Dedifferentiated amniotic fluid mesenchymal stem cell (primary cell): ENCODE measurements around the gene TPRN.

Experiments used
- DNase-seq: peaks from one replicate; pipeline ENCODE4 v3.0.0-alpha.2; 2016; ENCODE audit errors: extremely low spot score

TPRN gene

DNA sequence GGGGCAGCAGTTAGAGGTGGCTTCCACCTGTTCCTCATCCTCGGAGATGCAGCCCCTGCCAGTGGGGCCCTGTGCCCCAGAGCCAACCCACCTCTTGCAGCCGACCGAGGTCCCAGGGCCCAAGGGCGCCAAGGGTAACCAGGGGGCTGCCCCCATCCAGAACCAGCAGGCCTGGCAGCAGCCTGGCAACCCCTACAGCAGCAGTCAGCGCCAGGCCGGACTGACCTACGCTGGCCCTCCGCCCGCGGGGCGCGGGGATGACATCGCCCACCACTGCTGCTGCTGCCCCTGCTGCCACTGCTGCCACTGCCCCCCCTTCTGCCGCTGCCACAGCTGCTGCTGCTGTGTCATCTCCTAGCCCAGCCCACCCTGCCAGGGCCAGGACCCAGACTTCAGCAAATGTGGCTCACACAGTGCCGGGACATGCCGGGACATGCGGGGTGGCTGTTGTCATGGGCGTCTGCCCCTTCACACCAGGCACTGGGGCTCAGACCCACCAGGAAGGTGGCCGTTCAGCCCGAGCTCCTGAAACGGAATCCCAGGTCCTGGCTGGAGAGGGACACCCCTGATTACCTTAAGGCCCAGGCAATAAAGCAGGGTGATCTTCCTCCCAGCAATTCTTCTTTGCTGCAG, 25.3 kb upstream of the TPRN start:
- no peak for DNase-seq

DNA sequence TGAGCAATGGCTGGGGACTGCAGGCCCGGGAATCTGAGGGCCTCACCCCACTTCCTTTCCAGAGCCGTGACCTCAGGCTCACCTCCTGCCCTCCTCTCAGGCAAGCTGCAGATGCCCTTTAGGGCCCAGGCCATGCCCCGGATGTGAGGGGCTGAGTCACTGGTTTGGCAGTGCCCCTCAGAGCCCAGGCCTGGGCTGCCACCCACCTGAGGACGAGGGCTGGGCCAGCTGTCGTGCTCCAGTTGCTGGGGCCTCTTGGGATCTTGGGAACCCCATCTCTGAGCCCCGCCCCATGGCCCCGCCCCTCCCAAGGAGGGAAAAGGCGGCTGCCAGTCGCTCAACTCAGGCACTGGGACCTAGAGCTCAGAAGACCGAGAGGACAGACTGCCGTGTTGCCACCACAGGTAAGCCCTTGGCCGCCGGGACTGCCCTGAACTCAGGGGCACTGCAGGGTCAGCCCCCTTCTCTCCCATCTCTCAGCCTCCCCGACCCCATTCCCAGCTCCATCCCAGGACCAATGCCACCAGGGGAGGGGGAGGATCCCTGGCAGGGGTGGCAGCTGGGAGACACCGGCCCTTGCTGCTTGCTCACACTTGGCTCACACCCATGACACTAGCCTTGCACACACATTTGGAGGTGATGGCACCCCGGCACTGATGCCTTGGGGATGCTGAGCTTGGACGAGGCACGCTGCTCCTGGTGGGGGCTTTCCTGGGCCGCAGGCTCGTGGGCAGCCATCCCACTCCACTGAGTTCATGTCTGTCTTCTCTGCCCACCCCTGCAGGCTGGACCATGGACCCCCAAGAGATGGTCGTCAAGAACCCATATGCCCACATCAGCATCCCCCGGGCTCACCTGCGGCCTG, 24.5 kb upstream of the TPRN start, which contains the start of gene CYSRT1:
Gene CYSRT1, plus strand, starts transcription at position 345 of the 865 bp plus-strand sequence. Its CDS starts 448 bp downstream, at position 793.
- DNase-seq: no peak

DNA sequence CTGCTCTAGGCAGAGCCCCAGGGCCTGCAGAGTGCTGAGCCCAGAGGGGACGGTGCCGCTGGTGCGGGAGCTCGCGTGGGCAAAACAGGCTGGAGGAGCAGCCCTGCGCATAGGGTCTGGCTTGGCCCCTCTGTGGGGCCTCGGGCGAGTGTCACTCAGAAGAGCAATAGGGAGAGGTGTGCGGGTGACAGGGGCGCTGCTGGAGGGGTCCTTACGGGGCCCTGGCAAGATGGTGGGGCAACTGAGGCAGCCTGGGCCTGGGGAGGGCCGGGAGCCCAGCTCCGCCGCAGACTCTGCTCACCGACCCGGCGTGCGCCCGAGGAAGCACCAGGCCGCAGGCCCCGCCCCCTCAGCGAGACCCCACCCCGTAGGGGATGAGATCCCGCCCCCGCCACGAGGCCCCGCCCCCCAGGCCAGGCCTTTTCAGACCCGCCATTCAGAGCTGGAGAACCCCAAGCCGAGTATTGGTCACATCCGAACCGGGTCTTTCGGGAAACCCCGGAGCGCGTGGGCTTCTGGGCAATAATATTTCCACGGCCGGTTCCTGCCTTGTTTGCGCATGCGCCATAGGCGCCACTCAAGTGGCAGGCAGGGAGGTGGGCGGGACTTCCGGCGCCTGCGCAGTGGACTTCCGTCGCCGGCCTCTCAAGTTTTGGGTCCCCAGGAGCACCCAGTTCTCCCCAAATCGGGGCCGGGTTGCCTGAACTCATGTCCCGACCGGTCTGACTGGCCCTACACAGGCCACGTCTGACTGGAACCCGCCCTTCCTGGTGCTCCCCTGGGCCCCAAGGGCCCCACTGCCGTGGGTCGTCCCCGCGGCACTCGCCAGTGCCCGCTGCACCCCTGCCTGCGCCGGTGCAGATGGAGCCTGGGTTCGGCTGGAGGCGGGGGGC, 22.8 kb upstream of the TPRN start:
- peak; percentile 99 for DNase-seq

DNA sequence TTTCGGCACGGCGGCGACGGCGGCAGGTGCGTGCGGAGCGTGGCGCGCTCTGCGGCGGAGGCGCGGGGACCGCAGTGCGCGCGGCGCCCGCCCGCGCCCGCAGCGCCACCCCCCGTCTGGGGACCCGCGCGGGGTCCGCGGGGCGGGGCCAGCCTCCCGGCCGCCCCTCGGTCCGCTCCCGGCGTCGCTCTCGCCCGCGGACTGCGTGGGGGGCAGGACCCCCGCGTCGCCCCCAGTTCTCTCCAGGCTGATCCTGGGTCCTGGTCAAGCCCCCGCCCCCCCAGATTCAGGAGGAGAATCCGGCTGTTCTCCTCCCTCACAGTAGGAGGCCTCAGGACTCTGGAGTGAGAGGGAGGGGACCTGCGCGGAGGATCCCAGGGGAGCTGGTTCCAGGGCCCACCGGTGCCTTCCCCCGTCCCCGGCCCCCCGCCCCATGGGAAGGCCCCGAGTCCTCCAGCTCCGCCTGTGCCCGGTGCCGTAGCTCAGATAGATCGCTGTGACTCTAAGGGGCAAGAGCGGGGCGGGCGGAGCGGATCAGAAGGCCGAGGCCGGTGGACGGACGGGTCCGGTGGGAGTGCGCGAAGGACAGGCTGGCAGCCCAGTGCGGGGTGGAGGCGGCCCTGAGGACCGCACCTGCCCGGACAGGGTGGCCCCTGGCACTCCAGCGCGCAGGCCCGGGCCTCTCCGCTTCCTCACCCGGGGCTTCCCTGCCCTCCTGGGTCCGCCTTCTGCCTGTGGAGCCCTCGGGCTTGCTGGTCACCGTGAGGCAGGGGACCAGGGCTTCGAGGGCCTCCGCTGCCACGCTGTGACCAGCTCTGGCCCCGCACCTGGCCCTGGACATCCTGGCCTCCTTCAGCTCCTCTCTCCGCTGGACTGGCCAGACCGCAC, 21.9 kb upstream of the TPRN start, which contains the start of gene RNF208:
Gene RNF208, minus strand, starts transcription at position 51 of the 888 bp plus-strand sequence. CDS start 1,028 bp downstream, outside the sequence.
- no peak for DNase-seq

DNA sequence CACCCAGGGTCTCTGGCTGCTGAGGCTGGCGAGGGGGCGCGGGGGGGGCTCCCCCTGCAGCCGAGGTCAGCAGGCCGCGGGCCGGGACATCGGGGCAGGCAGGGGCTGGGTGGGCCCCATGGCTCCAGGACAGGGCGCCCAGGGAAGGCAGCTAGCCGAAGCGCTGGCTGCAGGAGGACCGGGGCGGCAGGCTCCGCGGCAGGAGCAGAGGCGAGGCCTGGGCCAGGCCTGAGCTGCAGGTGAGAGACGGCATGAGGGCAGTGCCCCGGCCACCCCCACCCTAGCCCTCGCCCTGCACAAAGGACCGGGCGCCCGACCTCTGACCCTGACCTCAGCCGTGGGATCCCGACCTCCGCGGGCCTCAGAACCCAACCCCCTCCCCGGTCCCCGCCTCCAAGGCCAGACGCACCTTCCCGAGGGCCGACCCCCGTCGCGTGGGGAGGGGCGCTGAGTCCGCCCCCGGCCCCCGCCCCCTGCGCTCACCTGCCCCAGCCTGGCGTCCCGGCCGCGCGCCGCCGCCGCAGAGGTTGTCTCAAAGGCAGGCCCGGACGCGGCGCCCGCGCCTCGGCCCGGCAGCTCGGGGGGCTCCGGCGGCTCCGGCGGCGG, 21.1 kb upstream of the TPRN start:
- no peak for DNase-seq

DNA sequence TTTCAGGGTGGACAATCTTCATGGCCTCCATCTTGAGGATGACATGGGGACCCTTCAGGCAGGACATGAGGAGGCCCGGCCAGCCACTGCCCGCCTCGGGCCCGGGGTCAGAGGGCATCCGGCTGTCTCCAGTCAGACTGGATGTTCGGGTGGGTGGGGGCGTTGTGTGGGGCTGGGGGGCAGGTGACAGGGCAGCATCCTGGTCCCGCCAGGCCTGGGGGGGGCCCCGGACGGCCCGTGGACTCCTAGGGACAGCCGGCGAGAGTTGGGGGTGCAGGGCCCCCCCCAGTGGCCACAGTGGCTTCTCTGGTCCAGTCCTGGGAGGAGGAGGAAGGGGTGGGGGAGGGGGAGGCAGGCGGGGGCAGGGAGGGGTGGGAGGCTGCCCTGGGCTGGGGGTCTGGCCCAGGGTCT, 20.6 kb upstream of the TPRN start:
- no peak for DNase-seq

DNA sequence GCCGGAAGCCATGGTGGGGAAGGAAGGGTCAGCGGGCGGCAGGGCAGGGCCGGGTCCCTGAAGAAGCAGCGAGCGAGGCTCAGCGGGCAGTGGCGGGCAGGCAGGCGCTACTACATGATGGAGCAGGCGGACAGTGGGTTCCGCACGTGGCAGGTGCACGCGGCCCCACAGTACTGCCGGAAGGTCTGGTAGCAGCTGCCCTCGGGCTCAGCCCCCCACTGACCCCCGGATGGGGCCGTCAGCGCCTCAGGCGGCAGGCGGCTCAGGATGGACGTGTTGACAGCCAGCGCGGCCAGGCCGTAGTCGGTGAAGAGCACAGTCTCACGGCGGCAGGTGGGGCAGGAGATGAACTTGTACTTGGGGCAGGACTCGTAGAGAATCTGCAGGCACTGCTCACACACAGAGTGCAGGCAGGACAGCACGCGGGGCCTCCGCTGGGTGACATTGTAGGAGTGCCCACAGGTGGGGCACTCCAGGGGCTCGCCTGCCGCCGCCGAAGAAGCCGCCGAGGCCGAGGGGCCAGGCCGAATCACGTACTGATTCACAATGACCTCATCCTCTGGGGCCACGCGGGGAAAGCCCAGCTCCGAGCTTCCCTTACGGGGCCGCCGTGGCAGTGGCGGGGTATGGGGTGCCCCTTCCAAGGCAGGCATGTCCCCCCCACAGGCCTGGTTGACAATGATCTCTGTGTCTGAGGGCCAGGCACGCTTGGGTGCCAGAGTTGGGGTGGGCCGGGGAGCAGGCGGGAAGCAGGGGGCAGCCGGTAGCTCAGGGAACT, 20.0 kb upstream of the TPRN start:
- no peak for DNase-seq

DNA sequence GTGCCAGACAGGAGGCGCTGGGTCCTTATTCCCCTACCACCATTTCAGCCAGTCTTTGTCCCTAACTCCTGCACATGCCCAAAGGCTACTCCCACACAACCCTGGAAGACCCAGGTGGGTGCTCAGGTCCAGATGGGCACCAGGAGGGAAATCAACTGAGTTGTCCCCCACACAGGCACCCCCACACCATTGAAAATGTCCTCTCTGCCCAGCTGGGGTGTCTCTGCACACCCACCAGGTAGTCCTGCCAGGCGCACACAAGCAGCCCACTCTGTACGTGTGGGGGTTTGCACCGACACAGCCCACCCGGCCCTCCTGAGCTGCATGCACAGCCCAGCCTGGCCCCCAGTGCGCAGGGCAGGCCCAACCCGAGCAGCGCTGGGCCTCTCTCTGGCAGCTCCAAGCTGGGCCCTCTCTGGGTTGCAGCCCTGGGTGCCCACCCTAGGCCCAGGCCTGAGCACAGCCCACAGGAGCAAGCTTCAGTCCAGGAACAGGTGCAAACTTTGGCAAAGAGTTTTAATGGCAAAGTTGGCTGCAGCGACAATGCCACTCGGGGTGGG, 19.3 kb upstream of the TPRN start:
- DNase-seq: no peak

DNA sequence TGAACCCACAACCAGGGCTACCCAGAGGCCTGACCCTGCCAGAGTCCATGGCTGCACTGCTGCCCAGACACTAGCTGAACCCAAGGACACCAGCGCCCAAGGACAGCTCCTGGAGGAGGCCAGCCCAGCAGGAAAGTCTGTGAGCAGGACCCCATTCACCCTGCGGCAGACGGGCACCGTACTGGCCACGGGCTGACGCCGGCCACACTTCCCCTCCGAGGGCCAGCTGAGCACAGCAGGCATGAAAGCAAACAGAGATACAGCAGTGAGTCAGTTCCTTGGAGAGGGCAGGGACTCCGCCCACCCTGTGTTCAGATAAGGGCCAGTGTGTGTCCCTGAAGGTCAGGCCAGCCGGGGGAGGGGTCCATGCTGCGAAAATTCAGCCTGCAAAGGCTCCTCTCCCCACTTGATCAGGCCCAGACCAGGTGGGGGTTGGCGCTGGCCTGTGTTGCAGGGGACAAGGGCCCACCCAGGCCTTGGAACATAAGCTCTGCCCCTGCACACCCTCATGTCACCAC, 18.3 kb upstream of the TPRN start:
- DNase-seq: no peak

DNA sequence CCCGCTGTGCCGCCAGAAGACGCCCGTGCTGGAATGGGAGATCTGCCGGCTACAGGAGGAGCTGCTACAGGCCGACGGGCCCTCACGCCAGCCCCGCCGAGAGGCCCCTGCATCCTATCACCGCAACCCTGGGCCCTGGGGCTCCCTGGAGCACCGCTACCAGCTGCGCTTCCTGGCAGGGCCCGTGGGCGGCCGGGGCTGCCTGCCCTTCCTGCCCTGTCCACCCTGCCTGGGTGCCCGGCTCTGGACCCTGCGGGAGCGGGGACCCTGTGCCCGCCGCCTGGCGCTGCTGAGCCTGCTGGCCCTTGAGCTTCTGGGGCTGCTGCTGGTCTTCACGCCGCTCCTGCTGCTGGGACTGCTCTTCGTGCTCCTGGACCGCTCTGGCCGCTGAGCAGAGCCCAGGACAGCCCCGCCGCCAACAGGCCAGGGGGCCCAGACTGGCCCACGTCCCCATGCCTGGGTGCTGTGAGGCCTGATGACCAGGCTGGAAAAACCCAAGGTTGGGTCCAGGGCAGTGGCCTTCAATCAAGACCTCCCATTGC, 17.7 kb upstream of the TPRN start:
- no peak for DNase-seq

DNA sequence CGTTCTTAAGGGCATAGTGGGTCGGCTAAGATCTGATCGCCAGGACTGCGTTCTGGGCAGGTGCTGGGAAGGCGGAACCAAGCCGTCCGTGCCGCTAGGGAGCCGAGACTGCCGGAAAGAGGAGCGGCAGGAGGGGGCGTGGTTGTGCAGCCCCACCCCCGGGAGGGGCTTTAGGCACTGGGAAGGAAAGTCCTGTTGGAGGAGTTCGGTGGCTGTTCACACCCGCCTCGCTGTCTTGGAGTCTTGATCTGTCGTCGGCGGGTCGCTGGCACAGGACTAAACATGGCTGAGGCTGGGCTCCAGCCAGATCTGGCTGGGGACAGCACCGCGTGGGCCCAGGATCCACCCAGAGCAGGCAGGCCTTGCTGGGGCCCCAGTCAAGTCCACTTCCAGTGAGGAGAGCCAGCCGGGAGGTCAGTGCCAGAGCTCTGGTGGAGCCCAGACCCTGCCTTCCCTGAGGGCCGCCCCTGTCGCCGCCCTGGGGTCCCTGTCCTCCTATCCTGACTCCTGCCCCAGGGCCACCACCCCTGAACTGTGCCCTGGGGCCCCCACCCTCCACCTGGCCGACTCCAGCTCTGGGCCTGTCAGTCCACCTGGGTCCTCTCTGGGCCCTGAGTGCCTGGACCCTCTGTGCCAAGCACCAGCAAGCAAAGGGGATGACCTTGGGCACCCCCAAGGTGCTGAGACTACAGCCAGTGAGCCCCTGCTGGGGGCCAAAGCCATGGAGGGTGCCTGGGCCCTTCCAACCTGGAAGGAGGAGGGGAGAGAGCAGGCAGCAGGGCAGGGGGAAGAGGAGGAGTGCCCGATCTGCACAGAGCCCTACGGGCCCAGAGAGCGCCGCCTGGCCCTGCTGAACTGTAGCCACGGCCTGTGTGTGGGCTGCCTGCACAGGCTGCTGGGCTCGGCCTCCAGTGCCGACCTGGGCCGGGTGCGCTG, 17.0 kb upstream of the TPRN start:
- no peak for DNase-seq

DNA sequence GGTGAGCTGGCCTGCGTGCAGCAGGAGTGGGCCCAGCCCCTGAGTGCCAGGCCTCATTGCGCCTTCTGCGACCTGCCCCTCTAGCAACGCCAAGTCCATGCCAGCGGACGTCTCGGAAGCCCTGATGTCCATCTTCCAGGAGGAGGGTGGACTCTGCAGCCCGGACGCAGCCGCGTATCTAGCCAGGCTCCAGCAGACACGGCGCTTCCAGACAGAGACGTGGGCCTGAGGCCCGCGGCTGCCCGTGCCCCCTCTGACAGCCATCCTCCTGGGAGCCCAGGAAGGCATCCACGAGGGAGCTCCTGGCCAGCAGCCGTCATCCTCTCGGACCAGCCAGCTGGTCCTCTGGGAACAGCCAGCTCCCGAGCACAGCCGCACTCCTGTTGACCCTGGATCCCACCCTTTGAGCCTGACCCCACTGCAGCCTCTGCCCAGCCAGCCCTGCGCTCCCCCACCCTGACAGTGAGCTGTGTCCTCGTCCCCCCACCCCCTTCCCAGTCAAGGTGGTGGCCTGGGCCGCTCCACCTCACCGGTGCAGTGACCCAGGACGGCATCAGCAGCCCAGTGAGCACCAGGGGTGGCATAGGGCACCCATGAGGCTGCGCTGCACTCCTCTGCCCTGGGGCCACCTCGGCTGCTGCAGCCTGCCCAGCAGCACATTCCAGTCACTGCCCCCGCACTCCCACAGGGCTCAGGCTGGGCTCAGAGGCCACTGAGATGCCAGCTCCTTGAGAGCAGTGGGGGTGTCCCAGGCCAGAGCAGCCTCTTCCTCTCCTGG, 15.8 kb upstream of the TPRN start:
- no peak for DNase-seq

DNA sequence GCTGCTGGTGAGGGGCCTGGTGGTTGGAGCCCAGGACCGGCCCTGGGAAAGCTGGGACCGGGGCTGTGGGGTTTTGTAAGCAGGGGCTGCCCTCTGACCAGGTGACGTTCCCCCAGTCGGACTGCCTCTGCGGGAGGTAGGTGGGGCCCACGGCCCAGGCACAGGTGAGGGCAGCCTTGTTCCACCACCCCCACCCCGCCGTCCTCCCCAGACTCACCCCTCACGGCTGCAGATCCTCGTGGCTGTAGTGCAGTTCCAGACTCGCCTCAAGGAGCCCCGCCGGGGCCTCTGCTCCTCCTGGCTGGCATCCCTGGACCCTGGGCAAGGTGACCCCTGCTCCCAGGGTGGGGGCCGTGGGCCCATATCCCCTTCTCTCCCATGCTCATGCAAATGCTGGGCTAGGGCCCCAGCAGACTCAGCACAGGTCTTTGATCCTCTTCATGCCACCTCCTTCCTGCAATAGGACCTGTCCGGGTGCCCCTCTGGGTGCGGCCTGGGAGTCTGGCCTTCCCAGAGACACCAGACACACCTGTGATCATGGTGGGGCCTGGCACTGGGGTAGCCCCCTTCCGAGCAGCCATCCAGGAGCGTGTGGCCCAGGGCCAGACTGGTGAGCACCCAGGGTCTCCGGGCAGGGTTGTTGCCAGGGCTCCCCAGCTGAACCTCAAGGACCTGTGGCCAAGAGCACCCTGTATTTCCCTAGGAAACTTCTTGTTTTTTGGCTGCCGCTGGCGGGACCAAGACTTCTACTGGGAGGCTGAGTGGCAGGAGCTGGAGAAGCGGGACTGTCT, 14.8 kb upstream of the TPRN start:
- no peak for DNase-seq

DNA sequence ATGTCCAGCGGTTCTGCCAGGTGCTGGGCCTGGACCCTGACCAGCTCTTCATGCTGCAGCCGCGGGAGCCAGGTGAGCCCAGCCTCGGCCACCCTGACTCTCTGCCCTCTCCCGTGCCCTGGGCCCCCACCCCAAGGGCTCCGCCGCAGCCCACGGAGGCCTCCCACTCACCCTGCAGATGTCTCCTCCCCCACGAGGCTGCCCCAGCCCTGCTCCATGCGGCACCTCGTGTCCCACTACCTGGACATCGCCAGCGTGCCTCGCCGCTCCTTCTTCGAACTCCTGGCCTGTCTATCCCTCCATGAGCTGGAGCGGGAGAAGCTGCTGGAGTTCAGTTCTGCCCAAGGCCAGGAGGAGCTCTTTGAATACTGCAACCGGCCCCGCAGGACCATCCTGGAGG, 14.1 kb upstream of the TPRN start:
- DNase-seq: no peak

DNA sequence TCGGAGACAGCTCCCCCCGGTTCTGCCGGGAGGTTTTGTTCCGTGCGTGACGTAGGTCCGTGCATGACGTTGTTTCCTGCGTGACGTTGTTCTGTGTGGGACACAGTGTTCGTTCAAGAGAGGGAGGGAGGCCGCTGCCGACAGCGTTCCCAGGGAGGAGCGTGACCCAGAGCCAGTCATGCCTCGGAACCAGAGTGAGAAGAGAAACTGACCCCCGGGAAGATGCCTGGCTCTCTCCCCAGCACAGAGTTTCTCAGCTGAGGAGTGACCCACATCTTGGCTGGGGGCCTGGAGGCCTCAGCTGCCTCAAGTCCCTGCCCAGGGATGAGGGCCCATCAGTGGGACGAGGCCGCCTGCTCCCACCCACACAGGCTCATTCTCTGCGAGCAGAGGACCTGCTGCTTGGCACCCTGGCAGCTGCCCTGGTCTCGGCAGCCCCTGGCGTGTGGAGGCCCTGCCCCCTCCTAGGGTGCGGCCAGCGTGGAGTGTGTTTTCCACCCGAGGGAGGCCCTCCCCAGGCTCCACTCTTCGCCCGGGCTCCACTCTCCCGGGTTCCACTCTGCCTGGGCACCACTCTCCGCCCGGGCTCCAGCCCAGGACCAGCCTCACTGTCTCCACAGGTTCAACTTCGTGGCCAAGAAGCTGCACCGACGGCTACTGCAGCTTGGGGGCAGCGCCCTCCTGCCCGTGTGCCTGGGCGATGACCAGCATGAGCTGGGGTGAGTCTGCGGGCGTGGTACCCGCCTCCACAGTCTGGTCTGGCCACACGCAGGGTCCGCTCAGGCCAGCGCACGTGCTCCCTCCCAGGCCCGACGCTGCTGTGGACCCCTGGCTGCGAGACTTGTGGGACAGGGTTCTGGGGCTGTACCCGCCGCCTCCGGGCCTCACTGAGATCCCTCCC, 12.9 kb upstream of the TPRN start:
- DNase-seq: no peak
